HG03064 (cell line): ENCODE results near the gene RTP1.
"Not testable (repeated sequence)": the region's sequence is repeated elsewhere in the genome, so short reads cannot be mapped to it uniquely, and the experiment has no call there.

Experiments
- ATAC-seq: cut with Tn5 transposase; IDR thresholded peaks from one replicate; pipeline ENCODE4 v1.9.1; 2021; ENCODE audit warnings: low read depth; ENCODE audit not compliant: unreplicated experiment

RTP1 gene

DNA sequence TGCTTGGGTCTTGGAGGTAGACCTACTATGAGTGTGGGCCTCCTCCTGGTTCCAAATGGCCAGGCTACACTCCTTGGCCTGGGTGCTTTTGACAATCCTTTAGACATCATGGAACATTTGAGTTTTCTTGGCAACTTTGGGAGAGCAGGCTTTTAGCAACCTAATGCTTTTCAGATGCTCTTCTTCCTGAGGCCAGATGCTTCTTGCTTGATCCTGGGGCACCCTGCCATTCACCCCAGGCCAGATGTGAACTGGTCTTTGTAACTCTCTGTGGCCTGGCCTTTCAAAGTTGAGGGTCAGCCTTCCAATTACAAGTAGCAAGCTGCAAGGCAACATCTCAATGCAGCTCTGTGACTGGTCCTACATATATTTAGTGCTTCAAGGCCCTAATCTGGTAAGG lies 40.5 kb downstream of the RTP1 start:
- ATAC-seq: no peak

DNA sequence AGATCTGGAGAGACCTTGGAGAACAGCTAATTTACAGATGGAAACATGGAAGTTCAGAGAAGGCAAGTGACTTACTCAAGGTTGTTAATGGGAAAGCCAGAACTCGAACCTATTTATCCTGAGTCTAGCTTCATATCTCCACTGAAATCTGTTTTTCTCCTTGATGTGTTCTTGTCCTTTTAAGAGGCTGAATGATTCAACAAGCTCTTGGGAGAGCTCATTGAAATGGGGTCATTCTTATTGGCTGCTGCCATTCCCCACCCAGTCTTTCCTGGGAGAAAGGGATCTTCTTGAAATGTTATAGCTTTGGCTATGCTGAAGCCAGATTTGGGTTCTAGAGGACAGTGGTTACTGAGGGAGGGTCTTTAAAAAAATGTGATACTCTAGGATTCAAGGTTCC lies 41.0 kb downstream of the RTP1 start:
- ATAC-seq: no peak

DNA sequence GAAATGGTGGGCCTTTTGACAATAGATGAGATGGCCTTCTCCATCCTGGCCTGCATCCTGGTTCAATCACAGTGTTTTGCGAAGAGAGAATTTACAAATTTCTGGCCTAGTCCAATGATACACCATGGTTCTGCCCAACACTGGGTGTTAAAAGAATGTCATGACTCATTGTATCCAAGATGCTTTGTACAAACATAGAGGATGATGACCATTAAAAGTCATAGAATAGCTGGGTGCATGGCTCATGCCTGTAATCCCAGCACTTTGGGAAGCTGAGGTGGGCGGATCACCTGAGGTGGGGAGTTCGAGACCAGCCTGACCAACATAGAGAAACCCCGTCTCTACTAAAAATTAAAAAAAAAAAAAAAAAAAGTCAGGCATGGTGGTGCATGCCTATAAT lies 41.5 kb downstream of the RTP1 start:
- not testable (repeated sequence) for ATAC-seq

DNA sequence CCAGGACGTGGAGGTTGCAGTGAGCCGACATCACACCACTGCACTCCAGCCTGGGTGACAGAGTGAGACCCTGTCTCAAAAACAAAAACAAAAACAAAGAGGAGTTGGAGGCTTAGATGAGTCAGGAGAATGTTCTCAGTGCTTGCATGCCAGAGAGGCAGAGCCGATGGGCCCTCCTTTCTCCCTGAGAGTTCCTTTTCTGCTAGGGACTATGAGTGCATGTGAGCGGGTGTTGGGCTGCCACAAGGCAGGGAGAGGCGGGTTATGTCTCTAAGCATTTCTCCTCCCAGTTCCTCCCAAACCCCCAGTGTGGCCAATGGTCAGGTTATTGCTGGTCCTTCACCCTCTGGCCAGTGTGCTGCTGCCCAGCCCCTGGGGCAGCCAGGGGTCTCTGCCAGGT lies 45.1 kb downstream of the RTP1 start:
- ATAC-seq: no peak

DNA sequence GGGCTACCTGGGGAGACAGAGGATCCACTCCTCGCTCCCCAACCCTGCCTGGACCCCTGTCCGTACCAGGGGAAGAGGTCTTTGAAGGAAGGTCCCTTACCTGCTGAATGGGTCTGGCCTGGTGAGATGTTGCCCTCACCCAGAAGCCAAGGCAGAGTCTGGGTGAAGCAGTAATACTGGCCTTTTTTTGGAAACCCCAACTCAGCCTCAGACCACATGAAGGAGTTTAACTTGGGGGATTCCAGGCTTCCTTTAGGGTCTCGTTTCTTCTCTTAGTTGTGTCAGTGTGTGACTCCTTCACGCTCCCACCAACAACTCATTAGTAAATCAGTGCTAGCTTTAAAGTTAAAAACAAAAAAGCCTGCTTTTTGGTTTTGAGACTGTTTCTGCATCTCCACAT lies 45.6 kb downstream of the RTP1 start:
- ATAC-seq: no peak

DNA sequence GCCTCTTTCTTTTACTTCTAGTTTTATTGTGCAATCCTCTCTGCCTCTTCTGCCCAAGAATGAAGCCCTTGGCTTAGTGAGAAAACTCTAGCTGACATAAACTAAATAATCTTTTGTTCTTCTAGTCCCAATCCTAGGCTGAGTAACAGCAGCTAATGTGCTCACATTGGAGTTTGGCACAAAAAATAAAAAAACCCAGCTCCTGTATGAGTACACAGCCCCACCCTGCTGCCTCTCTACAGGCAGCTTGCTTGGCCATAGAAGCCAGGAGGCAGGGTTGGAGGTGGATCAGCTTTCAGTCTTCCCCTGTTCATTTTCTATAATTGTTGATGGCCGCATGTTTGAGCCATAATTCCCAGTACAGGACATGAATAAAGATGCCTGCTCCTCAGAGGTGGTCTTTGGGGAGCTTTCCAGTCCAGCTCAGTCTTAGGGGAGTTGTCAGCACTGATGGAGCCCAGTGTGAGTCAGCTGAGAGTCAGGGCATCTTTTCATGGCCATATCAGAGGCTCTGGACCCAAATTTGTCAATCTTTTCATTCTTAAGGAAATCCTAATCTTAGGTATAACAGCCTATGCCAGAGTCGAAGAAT lies 46.7 kb downstream of the RTP1 start:
- no peak for ATAC-seq

DNA sequence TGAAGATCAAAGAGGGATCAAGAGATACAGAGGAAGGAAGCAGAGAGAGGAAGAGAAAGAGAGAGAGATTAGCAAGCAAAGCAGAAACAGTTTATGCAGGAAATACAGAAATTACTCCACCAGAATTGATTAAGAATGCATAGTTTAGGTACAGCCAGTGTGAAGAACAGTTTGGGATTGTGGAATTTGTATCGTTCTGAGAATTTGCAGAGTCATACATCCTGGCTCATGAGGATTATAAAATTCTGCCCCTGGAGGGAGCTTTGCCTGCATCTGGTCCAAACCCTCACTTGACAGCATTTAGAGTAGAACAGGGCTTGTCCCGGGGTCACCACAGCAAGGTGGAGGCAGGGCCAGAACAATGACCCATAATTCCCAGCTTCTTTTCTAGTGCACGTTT lies 50.1 kb downstream of the RTP1 start:
- no peak for ATAC-seq
